ENCODE results near the gene KIF18A.
"Not testable (repeated sequence)": the region's sequence is repeated elsewhere in the genome, so short reads cannot be mapped to it uniquely, and the experiment has no call there.

KIF18A gene

DNA sequence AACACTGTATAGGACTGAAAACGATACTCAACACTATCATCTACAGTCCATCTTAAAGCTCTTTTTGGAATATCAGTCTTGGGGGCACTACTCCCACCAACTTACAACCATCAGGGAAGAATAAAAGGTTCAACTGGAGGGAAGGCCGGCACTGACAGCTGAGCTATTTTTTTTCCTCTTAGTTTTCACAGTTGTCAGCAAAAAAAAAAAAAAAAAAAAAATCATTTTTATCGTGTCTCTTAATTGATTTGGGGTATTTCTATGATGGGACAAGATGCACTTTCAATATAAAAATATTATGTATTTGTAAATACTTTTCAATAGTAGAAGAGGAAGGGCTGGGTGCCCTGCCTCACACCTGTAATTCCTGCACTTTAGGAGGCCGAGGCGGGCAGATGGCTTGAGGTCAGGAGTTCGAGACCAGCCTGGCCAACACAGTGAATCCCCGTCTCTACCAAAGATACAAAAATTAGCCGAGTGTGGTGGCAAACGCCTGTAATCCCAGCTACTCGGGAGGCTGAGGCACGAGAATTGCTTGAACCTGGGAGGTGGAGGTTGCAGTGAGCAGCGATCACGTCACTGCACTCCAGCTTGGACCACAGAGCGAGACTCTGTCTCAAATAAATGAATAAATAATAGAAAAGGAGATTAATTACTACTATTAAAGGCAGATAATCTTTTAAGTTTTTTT is 1.5 kb downstream of the KIF18A start:
- no peak for DNase-seq (ENCODE audit: low read depth)

- DNase-seq (ENCODE audit: low read depth): no peak
These were observed 2.1 kb downstream of the KIF18A start for GRCh38 chr11:28105869-28106268.

GRCh38 chr11:28104984-28105383 is 3.0 kb downstream of the KIF18A start:
- no peak for DNase-seq (ENCODE audit: low read depth)

- no peak for DNase-seq (ENCODE audit: low read depth)
These were observed 3.5 kb downstream of the KIF18A start for GRCh38 chr11:28104425-28104824.

- DNase-seq (ENCODE audit: low read depth): not testable (repeated sequence)
These were observed 5.7 kb downstream of the KIF18A start for GRCh38 chr11:28102300-28102699.

DNA sequence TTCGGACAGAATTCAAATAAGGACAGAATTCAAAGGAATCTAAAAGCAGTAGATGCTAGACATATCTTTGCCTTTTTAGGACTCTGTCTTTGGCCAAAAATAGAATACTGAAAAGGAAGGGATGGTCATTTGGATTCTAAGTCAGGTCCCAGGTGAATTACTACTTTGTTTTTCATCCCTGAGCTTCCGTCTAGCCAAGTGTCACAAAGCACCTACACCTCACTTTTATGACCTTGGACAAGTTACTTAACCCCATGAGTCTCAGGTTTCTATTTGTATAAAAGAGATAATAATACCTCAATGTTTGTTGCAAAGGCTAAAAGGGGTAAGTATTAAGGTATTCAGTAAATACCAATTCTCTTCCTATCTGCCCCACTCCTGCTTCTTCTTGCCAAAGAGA is 7.3 kb downstream of the KIF18A start:
- no peak for DNase-seq (ENCODE audit: low read depth)

DNA sequence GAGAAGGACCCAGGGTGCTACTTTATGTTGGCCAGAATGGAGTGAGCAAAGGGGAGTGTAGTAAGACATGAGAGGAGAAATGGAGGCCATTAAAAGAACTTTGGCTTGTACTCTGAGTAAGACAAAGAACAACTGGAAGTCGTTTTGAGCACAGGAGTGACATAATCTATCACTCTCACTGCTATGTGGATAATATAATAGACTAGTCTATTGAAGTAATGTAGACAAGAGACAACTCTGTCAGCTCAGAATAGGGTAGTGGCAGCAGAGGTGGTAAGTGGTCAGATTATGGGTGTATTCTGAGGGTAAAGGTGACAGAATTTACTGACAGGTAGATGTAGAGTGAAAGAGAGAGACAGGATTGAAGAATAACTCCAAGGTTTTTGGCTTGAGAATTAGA is 8.2 kb downstream of the KIF18A start:
- no peak for DNase-seq (ENCODE audit: low read depth)

- DNase-seq (ENCODE audit: low read depth): no peak
These were observed 9.7 kb downstream of the KIF18A start for GRCh38 chr11:28098257-28098656.

DNA sequence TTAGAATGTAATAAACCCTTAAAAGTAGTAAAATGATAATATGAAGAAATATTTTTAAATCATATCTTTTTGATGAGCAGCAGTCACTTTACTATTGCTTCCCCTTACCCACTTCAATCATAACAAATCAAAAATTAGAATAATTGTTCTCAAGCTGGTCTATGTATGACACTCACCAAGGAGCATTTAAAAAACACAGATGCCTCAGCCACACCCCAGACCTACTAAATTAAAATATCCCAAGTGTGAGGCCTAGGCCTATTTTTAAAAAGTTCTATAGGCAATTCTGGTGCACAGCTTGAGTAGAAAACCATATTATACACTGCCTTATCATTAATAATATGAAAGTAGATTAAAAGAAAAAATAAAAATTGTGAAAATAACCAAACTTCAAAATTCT is 15.2 kb downstream of the KIF18A start:
- DNase-seq (ENCODE audit: low read depth): no peak

DNA sequence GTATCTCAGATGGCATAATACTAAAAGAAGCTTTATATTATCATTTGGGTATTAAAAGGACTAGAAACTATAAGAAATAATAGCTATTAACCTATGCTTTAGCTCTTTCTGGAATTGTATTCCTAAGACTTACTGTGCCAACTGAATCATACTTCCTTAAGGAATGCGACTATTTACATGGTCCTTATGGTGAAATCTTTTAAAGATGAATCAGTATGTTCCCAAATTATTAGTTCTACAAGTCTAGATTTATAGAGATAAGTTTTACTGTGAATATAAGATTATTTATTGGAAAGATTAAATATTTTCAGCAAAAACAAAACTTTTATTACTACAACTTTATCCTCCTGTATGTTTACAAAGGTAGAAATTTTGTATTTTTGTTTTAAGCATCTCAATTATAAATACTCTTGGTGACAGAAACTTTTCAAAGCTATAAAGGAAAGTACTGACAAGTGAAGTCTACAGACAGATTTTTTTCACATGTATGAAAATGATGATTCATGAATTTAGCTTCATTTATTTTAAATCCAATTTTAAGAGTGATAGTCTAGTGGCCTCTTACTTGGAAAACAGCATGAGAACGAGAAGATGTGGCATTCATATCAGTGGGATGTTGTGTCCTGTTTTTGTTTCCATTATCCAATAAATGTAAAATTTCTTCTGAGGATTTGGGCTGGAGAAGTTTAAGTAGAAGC is 17.8 kb downstream of the KIF18A start:
- DNase-seq (ENCODE audit: low read depth): no peak

DNA sequence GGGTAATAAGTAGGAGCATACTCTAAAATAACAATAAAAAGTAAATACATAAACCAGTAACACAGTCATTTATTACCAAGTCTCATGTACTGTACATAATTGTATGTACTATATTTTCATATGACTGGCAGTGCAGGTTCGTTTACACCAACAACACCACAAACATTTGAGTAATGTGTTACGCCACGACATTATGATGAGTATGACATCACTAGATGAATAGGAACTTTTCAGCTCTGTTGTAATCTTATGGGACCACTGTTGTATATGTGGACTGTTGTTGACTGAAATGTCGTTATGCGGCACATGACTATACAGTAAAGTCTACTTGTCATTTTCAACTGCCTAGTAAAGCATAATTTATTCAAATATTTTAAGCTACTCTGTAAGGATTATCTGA is 18.6 kb downstream of the KIF18A start:
- no peak for DNase-seq (ENCODE audit: low read depth)

DNA sequence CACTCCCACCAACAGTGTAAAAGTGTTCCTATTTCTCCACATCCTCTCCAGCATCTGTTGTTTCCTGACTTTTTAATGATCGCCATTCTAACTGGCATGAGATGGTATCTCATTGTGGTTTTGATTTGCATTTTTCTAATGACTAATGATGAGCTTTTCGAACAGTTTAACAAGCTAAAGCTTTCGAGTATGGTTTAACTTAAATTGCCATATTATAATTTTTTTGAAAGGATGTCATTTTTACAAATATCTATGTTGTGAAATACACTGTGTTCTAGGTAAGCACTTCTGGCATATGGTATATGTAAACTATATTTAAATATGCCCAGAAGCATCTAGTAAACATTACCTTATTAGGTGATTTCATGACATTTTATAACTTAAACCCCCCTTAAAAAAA is 20.3 kb downstream of the KIF18A start:
- not testable (repeated sequence) for DNase-seq (ENCODE audit: low read depth)

GRCh38 chr11:28087192-28087591 is 20.8 kb downstream of the KIF18A start:
- DNase-seq (ENCODE audit: low read depth): not testable (repeated sequence)

DNA sequence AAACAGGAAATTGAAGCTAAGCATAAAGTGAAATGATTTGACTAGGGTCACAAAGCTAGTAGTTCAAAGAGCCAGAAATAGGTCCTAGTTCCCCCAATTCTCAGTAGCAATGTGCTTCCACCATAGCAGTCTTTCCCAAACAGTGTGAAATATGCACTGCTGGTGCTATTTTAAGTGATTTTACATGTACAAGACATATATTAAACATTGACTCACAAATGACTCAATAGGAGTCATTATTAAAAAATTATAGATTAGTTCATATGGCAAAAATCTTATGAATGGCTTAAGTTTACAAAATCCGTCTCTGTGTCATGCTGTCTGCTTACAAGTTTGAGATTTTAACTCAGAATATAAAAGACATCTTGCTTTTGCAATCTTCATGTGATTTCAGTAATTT is 21.4 kb downstream of the KIF18A start:
- no peak for DNase-seq (ENCODE audit: low read depth)

DNA sequence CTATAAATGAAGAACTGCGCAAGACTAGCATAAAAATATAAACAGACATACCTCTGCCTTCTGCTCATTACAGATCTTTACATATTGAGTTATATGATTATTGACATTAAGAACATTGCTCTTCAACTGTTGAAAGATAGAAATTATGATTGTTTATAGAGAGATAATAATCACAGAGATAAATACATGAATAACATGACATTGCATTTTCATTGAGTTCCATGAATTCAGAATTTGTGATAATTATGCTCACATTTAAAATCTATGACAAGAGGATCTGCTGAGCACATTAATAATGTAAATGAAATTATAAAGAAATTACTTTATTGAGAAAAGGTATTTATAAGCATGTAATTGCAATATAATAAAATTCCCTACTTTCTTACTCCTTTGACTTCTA is 24.8 kb downstream of the KIF18A start:
- DNase-seq (ENCODE audit: low read depth): no peak

DNA sequence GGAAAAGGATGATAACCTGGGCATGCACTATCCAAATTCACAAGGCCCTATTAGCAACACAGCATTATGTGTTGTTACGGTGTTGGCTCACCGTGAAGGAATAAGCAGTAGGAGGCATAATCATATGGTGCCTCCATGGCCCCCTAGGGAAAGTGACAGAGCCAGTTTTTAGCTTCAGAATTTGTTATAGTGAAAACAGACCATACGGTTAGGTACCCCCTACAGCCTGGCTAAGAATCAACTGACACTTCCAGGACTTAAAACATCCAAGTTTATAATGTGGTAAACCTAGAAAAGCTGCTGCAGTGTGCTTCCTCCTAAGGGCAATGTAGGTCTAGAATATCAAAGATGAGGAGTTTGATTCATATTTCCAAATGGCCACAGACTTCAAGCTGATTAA is 30.4 kb downstream of the KIF18A start:
- DNase-seq (ENCODE audit: low read depth): no peak

DNA sequence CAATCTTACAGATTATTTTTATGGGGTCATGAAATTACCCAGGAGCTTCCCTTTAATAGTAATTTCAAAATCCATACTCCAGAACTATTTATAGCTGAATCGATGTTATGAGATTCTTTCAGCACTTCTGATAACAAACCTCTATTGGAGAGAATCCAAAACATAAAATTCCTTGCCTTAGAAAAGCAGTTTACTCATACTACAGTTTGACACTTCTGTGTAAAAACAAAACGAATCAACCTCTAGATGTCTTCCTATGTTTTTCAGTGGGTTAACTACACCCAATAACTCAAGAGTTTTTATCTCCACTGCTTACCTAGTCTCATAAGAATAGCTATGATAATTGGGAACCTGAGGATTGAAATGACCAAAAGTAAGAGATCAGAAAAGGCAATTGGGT is 35.6 kb downstream of the KIF18A start:
- DNase-seq (ENCODE audit: low read depth): no peak

DNA sequence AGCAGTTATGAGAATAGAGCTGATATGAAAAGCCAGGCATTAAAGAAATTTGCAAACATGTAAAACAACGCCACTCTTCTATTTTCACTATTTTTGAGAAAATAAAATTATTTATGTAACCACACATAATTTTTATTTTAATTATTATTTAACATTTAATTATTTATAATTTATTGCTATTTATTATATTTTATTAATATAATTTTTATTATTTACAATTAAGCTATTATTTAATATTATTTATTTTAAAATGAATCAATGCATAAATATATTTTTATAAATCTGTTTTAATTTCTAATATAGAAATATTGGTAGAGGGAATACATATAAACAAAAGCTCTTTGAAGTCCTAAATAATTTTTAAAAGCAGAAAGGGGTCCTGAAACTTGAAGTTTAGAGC is 36.7 kb downstream of the KIF18A start:
- DNase-seq (ENCODE audit: low read depth): no peak

GRCh38 chr11:28058333-28058732 is 49.6 kb downstream of the KIF18A start:
- no peak for DNase-seq (ENCODE audit: low read depth)

DNA sequence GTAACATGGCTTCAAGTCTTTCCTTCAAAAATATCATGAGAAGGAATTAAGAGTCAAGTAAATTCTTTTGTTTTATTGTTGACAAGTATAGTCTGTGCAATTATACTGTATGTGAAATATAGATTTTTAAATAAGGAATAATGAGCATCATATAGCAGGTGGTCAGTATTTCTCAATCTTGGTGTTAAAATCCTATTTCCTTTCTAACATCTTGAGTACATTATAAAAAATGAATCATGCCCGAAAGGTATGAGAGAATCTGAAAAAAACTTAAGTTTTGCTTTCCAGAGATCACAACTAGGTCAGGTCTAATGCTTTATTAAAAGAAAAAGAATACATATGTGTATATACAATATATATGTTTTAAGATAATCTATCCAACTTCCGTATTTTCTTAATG is 53.1 kb downstream of the KIF18A start:
- DNase-seq (ENCODE audit: low read depth): no peak

DNA sequence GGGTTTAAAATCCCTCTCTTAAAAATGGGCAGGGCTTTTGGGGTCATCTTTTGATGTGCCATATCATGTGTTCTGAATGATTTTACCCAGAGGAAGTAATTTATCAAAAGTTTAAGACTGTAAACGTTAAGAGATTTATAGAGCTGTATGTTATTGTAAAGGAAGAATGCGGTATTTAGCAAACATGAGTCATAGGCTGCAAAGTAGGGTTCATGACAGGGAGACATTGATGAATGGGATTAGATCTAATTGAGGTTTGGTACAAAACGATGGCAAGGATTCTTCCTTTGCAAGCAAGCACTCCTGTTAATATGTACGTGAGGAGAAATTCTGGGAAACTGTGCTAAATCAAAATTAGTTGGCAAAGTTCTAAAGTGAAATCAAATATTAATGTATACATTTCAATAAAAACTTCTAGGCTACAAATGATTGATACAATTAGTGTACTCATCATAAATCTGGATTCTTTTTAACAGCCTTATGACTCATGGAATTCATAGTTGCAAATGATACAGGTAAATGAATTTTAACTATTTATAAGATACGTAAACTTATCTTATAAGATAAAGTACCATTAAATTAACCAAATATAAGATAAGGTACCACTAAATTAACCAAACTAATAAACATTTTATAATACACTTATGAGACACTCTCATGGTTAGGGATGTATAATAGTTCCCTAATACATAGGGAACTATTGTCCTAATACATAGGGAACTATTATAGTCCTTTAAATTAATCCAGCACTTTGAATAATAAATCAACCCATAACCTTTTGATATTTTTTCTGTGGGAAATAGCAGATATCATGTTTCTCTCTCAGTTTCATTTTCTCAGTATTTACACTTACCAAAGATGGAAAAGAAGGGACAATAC is 58.4 kb downstream of the KIF18A start:
- no peak for DNase-seq (ENCODE audit: low read depth)

- DNase-seq (ENCODE audit: low read depth): no peak
These were observed 59.1 kb downstream of the KIF18A start for GRCh38 chr11:28048812-28049211.
